Retinal pigment epithelial cell (primary cell): Measurements from ENCODE around the gene CHCHD6.

Source experiments
- DNase-seq: peaks from one replicate; pipeline ENCODE4 v3.0.0-alpha.2; 2010; ENCODE audit warnings: low read depth
- H3K4me3 ChIP-seq: 2 replicates; pipeline ENCODE4 v1.5.1; 2011; ENCODE audit warnings: mild to moderate bottlenecking, low read length, control low read depth, moderate library complexity
- CTCF ChIP-seq: conservative IDR thresholded peaks from 2 replicates; pipeline ENCODE4 v1.5.1; 2011; ENCODE audit warnings: low read depth, low read length, control low read depth, inconsistent platforms

The CHCHD6 gene

GRCh38 chr3:126903521-126903920 lies 199.5 kb downstream of the CHCHD6 start:
- TF ChIP-seq CTCF = no peak
- H3K4me3 ChIP-seq = no peak overlapping the region

GRCh38 chr3:126907557-126907956 lies 203.5 kb downstream of the CHCHD6 start:
- no peak for TF ChIP-seq CTCF
- H3K4me3 ChIP-seq = no peak overlapping the region
- no peak for DNase-seq

More at GRCh38 chr3:126903521-126903920, 199.5 kb downstream of the CHCHD6 start:
- DNase-seq = no peak

- TF ChIP-seq CTCF = no peak
- no peak overlapping the region for H3K4me3 ChIP-seq
- no peak for DNase-seq
Measured at GRCh38 chr3:126908752-126909275, 204.8 kb downstream of the CHCHD6 start.

- no peak for TF ChIP-seq CTCF
- no peak overlapping the region for H3K4me3 ChIP-seq
- DNase-seq = no peak
Measured at GRCh38 chr3:126910231-126910630, 206.2 kb downstream of the CHCHD6 start.

GRCh38 chr3:126911162-126912026 lies 207.4 kb downstream of the CHCHD6 start:
- no peak for DNase-seq
- no peak for TF ChIP-seq CTCF
- no peak overlapping the region for H3K4me3 ChIP-seq

GRCh38 chr3:126912027-126912422 lies 208.0 kb downstream of the CHCHD6 start:
- H3K4me3 ChIP-seq = no peak overlapping the region
- TF ChIP-seq CTCF = no peak
- no peak for DNase-seq
